SK-N-SH (cell line): ENCODE results near the gene BRD3. TPM values are rescaled to one million over a fixed set of nuclear protein-coding genes. Genes with fewer than 3 reads are reported as not detected.

Experiments
- CTCF ChIA-PET: fragments of 300-600, 350-600 bp; formaldehyde crosslinking; extraction: SDS; loops from one replicate; lab custom pipeline; 2021; lab: Yijun Ruan, JAX
- POLR2A ChIA-PET: fragments of 350-600 bp; sonication (Branson Sonifier 250); formaldehyde crosslinking; extraction: SDS; loops from one replicate; lab custom pipeline; 2020; ENCODE audit warnings: antibody characterized with exemption, inconsistent platforms; lab: Yijun Ruan, JAX
- DNase-seq: peaks from one replicate; pipeline ENCODE4 v3.0.0; 2012
- H2AFZ ChIP-seq: fragments of 200-600 bp; sonication (generic); 2 replicates; pipeline ENCODE4 v1.8.1; 2016; ENCODE audit warnings: antibody characterized with exemption, mild to moderate bottlenecking, low read depth
- H3F3A ChIP-seq: fragments of 200-600 bp; sonication (generic); replicated peaks from 2 replicates; pipeline ENCODE3; 2016; ENCODE audit warnings: antibody characterized with exemption, mild to moderate bottlenecking; ENCODE audit not compliant: insufficient read depth
- H3K27ac ChIP-seq, 2 experiments: fragments of 200-500 bp in 1 of 2; fragments of 200-600 bp in 1 of 2; sonication (Bioruptor generic) in 1 of 2; sonication (generic), shearing (Covaris generic) in 1 of 2; 2 replicates each; pipeline versions ENCODE4 v1.5.1 to v1.6.1; 2014 to 2016; ENCODE audit warnings: low read depth in 2 of 2, inconsistent platforms in 1 of 2, low read length in 1 of 2, mild to moderate bottlenecking in 1 of 2, mixed read lengths in 1 of 2
- H3K27me3 ChIP-seq: fragments of 200-600 bp; sonication (generic), shearing (Covaris generic); 2 replicates; pipeline ENCODE4 v1.6.1; 2016; ENCODE audit warnings: mixed run types; ENCODE audit not compliant: insufficient read depth
- H3K36me3 ChIP-seq, 2 experiments: fragments of 200-500 bp in 1 of 2; fragments of 200-600 bp in 1 of 2; sonication (Bioruptor generic) in 1 of 2; sonication (generic) in 1 of 2; replicated peaks in 1 of 2; 2 replicates each; pipeline versions ENCODE3 to v1.5.1; 2014 to 2016; ENCODE audit warnings: low read length in 1 of 2, mild to moderate bottlenecking in 1 of 2; ENCODE audit not compliant: insufficient read depth in 2 of 2, control insufficient read depth in 1 of 2
- H3K4me1 ChIP-seq, 2 experiments: fragments of 200-500 bp in 1 of 2; fragments of 200-600 bp in 1 of 2; sonication (Bioruptor generic) in 1 of 2; sonication (generic), shearing (Covaris generic) in 1 of 2; 2 replicates each; pipeline versions ENCODE4 v1.5.1 to v1.6.1; 2014 to 2016; ENCODE audit warnings: low read depth in 1 of 2, low read length in 1 of 2, mixed run types in 1 of 2; ENCODE audit not compliant: insufficient read depth in 2 of 2, control insufficient read depth in 1 of 2
- H3K4me2 ChIP-seq: fragments of 200-600 bp; sonication (generic), shearing (Covaris generic); 2 replicates; pipeline ENCODE4 v1.6.1; 2017; ENCODE audit warnings: mixed run types
- H3K4me3 ChIP-seq, 2 experiments: fragments of 200-500 bp in 1 of 2; fragments of 200-600 bp in 1 of 2; sonication (Bioruptor generic) in 1 of 2; sonication (generic), shearing (Covaris generic) in 1 of 2; 2 replicates each; pipeline versions ENCODE4 v1.5.1 to v1.8.1; 2014 to 2016; ENCODE audit warnings: low read depth in 2 of 2, inconsistent platforms in 1 of 2, low read length in 1 of 2, mild to moderate bottlenecking in 1 of 2, mixed read lengths in 1 of 2, moderate library complexity in 1 of 2
- H3K79me2 ChIP-seq: fragments of 200-600 bp; sonication (generic); 2 replicates; pipeline ENCODE4 v1.8.1; 2017; ENCODE audit warnings: mild to moderate bottlenecking; ENCODE audit not compliant: insufficient read depth
- H3K9ac ChIP-seq: fragments of 200-600 bp; sonication (generic); 2 replicates; pipeline ENCODE4 v1.6.1; 2017; ENCODE audit warnings: mixed run types
- H3K9me2 ChIP-seq: fragments of 200-600 bp; sonication (generic); 2 replicates; pipeline ENCODE4 v1.6.1; 2017; ENCODE audit warnings: mixed run types
- H3K9me3 ChIP-seq: fragments of 200-600 bp; sonication (generic); 2 replicates; pipeline ENCODE4 v1.6.1; 2017; ENCODE audit warnings: mixed run types, mild to moderate bottlenecking, moderate library complexity
- H4K20me1 ChIP-seq: fragments of 200-600 bp; sonication (generic); 2 replicates; pipeline ENCODE4 v1.6.1; 2017; ENCODE audit warnings: mild to moderate bottlenecking, mixed run types; ENCODE audit not compliant: insufficient read depth
- FOXJ3 ChIP-seq: sonication (generic); formaldehyde crosslinking; IDR thresholded peaks from 2 replicates; pipeline ENCODE4 v1.5.1; 2020; ENCODE audit warnings: mild to moderate bottlenecking, missing genetic modification reagents
- IRF3 ChIP-seq: fragments of 150-350 bp; IDR thresholded peaks from 2 replicates; pipeline ENCODE4 v1.6.1; 2016; ENCODE audit warnings: mild to moderate bottlenecking, low read depth, low read length
- MEF2A ChIP-seq: IDR thresholded peaks from 2 replicates; pipeline ENCODE4 v1.4.0; 2012; ENCODE audit warnings: low read depth, borderline replicate concordance
- MXI1 ChIP-seq: IDR thresholded peaks from 2 replicates; pipeline ENCODE4 v1.6.1; 2012; ENCODE audit warnings: mild to moderate bottlenecking, low read depth, low read length, improper control_type of control experiment
- REST ChIP-seq: IDR thresholded peaks from 2 replicates; pipeline ENCODE4 v1.6.1; 2012; ENCODE audit warnings: mild to moderate bottlenecking, low read depth, low read length, moderate library complexity
- WGBS: methylation state at CpG from one replicate; pipeline ENCODE4 v1.1.6; 2017; ENCODE audit warnings: low lambda C conversion rate; 5-methylcytosine and 5-hydroxymethylcytosine counted together
- polyA plus RNA-seq, 3 experiments: library from polyadenylated mRNA; depleted of rRNA; stranded (reverse); fragments of >200 nt; gene quantifications; 2 replicates each; pipeline ENCODE4 v1.2.3, GENCODE V29; 2012

Gene BRD3
- polyA plus RNA-seq, 1 of the 3 experiments (the other 2 are of a cell fraction), result 11.4 TPM

GRCh38 chr9:133987946-133988665 lies 79.7 kb downstream of the BRD3 start:
- H3K27ac ChIP-seq, result no peak overlapping the region
- TF ChIP-seq FOXJ3 (CRISPR knock-in tag) (no peak), MXI1 (no peak)
- ChIA-PET POLR2A (interaction anchor here (0.6 kb wide), 1 partner anchor 136 kb away, joined by 3 read pairs; no protein-coding TSS in a partner anchor), CTCF (interaction anchor here (0.6 to 1.9 kb wide), 4 partner anchors 45 to 207 kb away, joined by 3 to 7 read pairs (median 3); no protein-coding TSS in a partner anchor)
- no peaks in the 10 kb centered on the region for H3K36me3 ChIP-seq
- no peak overlapping the region for H3K4me3 ChIP-seq
- DNase-seq, result no peak
- H3K79me2 ChIP-seq, result peaks cover 92% of the 10 kb centered on the region
- no peaks in the 10 kb centered on the region for H3K9me3 ChIP-seq
- no peak overlapping the region for H3K4me2 ChIP-seq
- H4K20me1 ChIP-seq, result peaks cover 80% of the 10 kb centered on the region
- no peaks in the 10 kb centered on the region for H3F3A ChIP-seq
- no peak overlapping the region for H3K9ac ChIP-seq
- WGBS, result 98% methylated on average over 16 of the region's 16 CpGs
- H2AFZ ChIP-seq, result no peak overlapping the region
- H3K9me2 ChIP-seq, result no peaks in the 10 kb centered on the region
- peaks cover 0 to 16% of the 10 kb centered on the region in 2 experiments; a peak in 1 of 4 replicates for H3K4me1 ChIP-seq
- H3K27me3 ChIP-seq, result no peaks in the 10 kb centered on the region

- no peaks in the 10 kb centered on the region for H3K9me2 ChIP-seq
- peaks cover 87% of the 10 kb centered on the region for H4K20me1 ChIP-seq
- no peaks in the 10 kb centered on the region for H3K36me3 ChIP-seq
- peaks cover 0 to 18% of the 10 kb centered on the region in 2 experiments; a peak in 1 of 4 replicates for H3K4me1 ChIP-seq
- no peak overlapping the region for H3K4me3 ChIP-seq
- no peak overlapping the region for H3K9ac ChIP-seq
- DNase-seq, result no peak
- no peak overlapping the region for H3K4me2 ChIP-seq
- no peak for TF ChIP-seq IRF3
- TF ChIP-seq REST, result no peak
- no peak for TF ChIP-seq MEF2A
- ChIA-PET POLR2A (no interaction called here), CTCF (interaction anchor here (0.8 to 1.9 kb wide), 5 partner anchors 101 to 245 kb away, joined by 3 to 7 read pairs (median 4); no protein-coding TSS in a partner anchor)
- H3K27ac ChIP-seq, result no peak overlapping the region
- H3K79me2 ChIP-seq, result peaks cover 99% of the 10 kb centered on the region
- H3K9me3 ChIP-seq, result no peaks in the 10 kb centered on the region
- H3K27me3 ChIP-seq, result no peaks in the 10 kb centered on the region
- 94% methylated on average over 7 of the region's 14 CpGs for WGBS
- H2AFZ ChIP-seq, result no peak overlapping the region
- no peaks in the 10 kb centered on the region for H3F3A ChIP-seq
These were observed 80.4 kb downstream of the BRD3 start for GRCh38 chr9:133987446-133987788.
